GM12878 (cell line): ENCODE results near the gene PRR5L. TPM values are rescaled to one million over a fixed set of nuclear protein-coding genes. Genes with fewer than 3 reads are reported as not detected.
A peak's percentile ranks its signal among the peaks of the same experiment; 100 is the strongest.

Source experiments
- ATAC-seq: fragments of 200-7000 bp; cut with Tn5 transposase; 3 replicates; pipeline ENCODE4 v1.9.1; 2020; ENCODE audit warnings: mild to moderate bottlenecking, moderate library complexity
- BruUV-seq: library from RNA; stranded (reverse); fragments of 400-500 nt; replicated peaks from 2 replicates; lab custom pipeline; 2021; lab: Mats Ljungman, UMichigan
- CTCF ChIA-PET: fragments of 300-600 bp; sonication (Branson Sonifier 250); formaldehyde crosslinking; extraction: SDS; loops from one replicate; lab custom pipeline; 2021; ENCODE audit warnings: inconsistent platforms; lab: Yijun Ruan, JAX
- POLR2A ChIA-PET: fragments of 350-600 bp; formaldehyde crosslinking; extraction: SDS; loops from one replicate; lab custom pipeline; 2021; ENCODE audit warnings: inconsistent platforms; lab: Charles Lee
- RAD21 ChIA-PET: fragments of 300-600 bp; sonication (Branson Sonifier 250); formaldehyde crosslinking; loops from one replicate; lab custom pipeline; 2023; ENCODE audit warnings: antibody characterized with exemption; ENCODE audit not compliant: unreplicated experiment; lab: Charles Lee
- SMC1A ChIA-PET: fragments of 300-600 bp; sonication (Branson Sonifier 250); formaldehyde crosslinking; loops from one replicate; lab custom pipeline; 2023; ENCODE audit not compliant: unreplicated experiment, uncharacterized antibody; lab: Charles Lee
- DNase-seq: peaks from one replicate; pipeline ENCODE4 v3.0.0-alpha.2; 2011; ENCODE audit warnings: low read depth, low spot score
- FAIRE-seq: peaks from 3 replicates; lab custom pipeline; 2011; peaks lifted over from hg19 to GRCh38; lab: Jason Lieb, UNC
- H2AFZ ChIP-seq: 2 replicates; pipeline ENCODE4 v1.6.0; 2011; ENCODE audit warnings: low read depth, low read length, control low read depth; ENCODE audit not compliant: control insufficient read depth
- H3K27ac ChIP-seq: 2 replicates; pipeline ENCODE4 v1.5.1; 2011; ENCODE audit warnings: control low read depth; ENCODE audit not compliant: control insufficient read depth, insufficient read depth
- H3K27me3 ChIP-seq, 2 experiments: replicated peaks in 1 of 2; 2 replicates each; pipeline versions ENCODE4 v1.6.0 to v1.6.1; 2011; ENCODE audit warnings: low read length in 1 of 2; ENCODE audit not compliant: control insufficient read depth in 2 of 2, insufficient read depth in 2 of 2
- H3K36me3 ChIP-seq, 2 experiments: 2 replicates each; pipeline ENCODE4 v1.5.1; 2011; ENCODE audit warnings: low read length in 1 of 2; ENCODE audit not compliant: control insufficient read depth in 2 of 2, insufficient read depth in 2 of 2
- H3K4me1 ChIP-seq: 2 replicates; pipeline ENCODE4 v1.6.1; 2011; ENCODE audit warnings: mild to moderate bottlenecking, low read length, moderate library complexity, mixed read lengths; ENCODE audit not compliant: control insufficient read depth, insufficient read depth
- H3K4me2 ChIP-seq: 2 replicates; pipeline ENCODE4 v1.6.0; 2011; ENCODE audit warnings: control low read depth; ENCODE audit not compliant: control insufficient read depth, insufficient read depth
- H3K4me3 ChIP-seq: fragments of 200-600 bp; sonication (generic); 2 replicates; pipeline ENCODE4 v1.5.1; 2016
- H3K79me2 ChIP-seq: 2 replicates; pipeline ENCODE4 v1.6.0; 2011; ENCODE audit warnings: low read length; ENCODE audit not compliant: control insufficient read depth, insufficient read depth
- H3K9ac ChIP-seq: 2 replicates; pipeline ENCODE4 v1.8.0; 2011; ENCODE audit warnings: low read length, control low read depth, mixed read lengths; ENCODE audit not compliant: control insufficient read depth, insufficient read depth
- H3K9me3 ChIP-seq: replicated peaks from 3 replicates; pipeline ENCODE4 v1.5.1; 2011; ENCODE audit warnings: mild to moderate bottlenecking, low read length; ENCODE audit not compliant: control insufficient read depth, insufficient read depth
- H4K20me1 ChIP-seq: 2 replicates; pipeline ENCODE4 v1.6.0; 2011; ENCODE audit not compliant: control insufficient read depth, insufficient read depth
- CTCF ChIP-seq, 3 experiments: IDR thresholded peaks in 2 of 3; conservative IDR thresholded peaks in 1 of 3; 2 replicates each; pipeline ENCODE4 v1.5.1; 2011; ENCODE audit warnings: low read depth in 3 of 3, low read length in 3 of 3, mild to moderate bottlenecking in 3 of 3, control low read depth in 2 of 3, moderate library complexity in 2 of 3, inconsistent platforms in 1 of 3, mixed read lengths in 1 of 3; ENCODE audit not compliant: control insufficient read depth in 2 of 3, insufficient read depth in 1 of 3; ENCODE audit errors: extremely low read depth in 1 of 3
- EGR1 ChIP-seq, 2 experiments: IDR thresholded peaks; 1 replicate in 1 of 2; 2 replicates in 1 of 2; pipeline ENCODE4 v1.6.1; 2011 to 2012; ENCODE audit warnings: low read depth in 2 of 2, low read length in 2 of 2, borderline replicate concordance in 1 of 2, mild to moderate bottlenecking in 1 of 2, moderate library complexity in 1 of 2
- RAD21 ChIP-seq: IDR thresholded peaks from 2 replicates; pipeline ENCODE4 v1.6.1; 2011; ENCODE audit warnings: mild to moderate bottlenecking, low read depth, low read length, moderate library complexity; ENCODE audit not compliant: insufficient read depth
- SMC3 ChIP-seq: IDR thresholded peaks from 2 replicates; pipeline ENCODE4 v1.6.1; 2011; ENCODE audit warnings: low read length, improper control_type of control experiment, borderline replicate concordance
- STAT3 ChIP-seq: IDR thresholded peaks from 2 replicates; pipeline ENCODE4 v1.6.1; 2011; ENCODE audit warnings: low read depth, low read length, improper control_type of control experiment
- SUPT20H ChIP-seq: IDR thresholded peaks from 2 replicates; pipeline ENCODE4 v1.6.1; 2011; ENCODE audit warnings: low read depth, mild to moderate bottlenecking, low read length, moderate library complexity, borderline replicate concordance; ENCODE audit not compliant: control insufficient read depth
- YBX1 ChIP-seq: fragments of 450-650 bp; IDR thresholded peaks from 2 replicates; pipeline ENCODE4 v1.6.1; 2016; ENCODE audit warnings: antibody characterized with exemption
- YY1 ChIP-seq: IDR thresholded peaks from 2 replicates; pipeline ENCODE4 v1.6.1; 2011; ENCODE audit warnings: low read depth, mild to moderate bottlenecking, low read length
- in situ Hi-C: fragments of 300-500 bp; cut with MboI; formaldehyde crosslinking; loops from 9 replicates; pipeline ENCODE4 v1.14.3; 2018; ENCODE audit warnings: mixed read lengths
- intact Hi-C: fragments of 100-400 bp; cut with micrococcal nuclease; formaldehyde crosslinking; loops from one replicate; pipeline ENCODE4 v1.14.2; 2022; ENCODE audit not compliant: unreplicated experiment
- polyA plus RNA-seq, 11 experiments: library from polyadenylated mRNA; depleted of rRNA in 4 of 11; unstranded in 6 of 11; stranded (reverse) in 5 of 11; fragments of >200 nt; fragmentation: Nextera tagmentation in 4 of 11; fragmentation: Illumina TruSeq in 1 of 11; extraction: Ambion mirVana in 4 of 11; extraction: Trizol in 1 of 11; gene quantifications; 1 replicate in 1 of 11; 2 replicates in 10 of 11; pipeline versions ENCODE4 v1.2.1 to v1.2.3, GENCODE V29; 2011 to 2016; ENCODE audit warnings: inconsistent platforms in 2 of 11, missing spikeins in 2 of 11, low read depth in 1 of 11
- total RNA-seq, 4 experiments: library from RNA; depleted of rRNA in 3 of 4; stranded (reverse); fragments of >200 nt in 3 of 4; fragmentation: Illumina TruSeq in 1 of 4; extraction: Trizol in 1 of 4; gene quantifications; 2 replicates each; pipeline versions ENCODE4 v1.2.1 to v1.2.3, GENCODE V29; 2013 to 2021

Gene PRR5L
- total and polyA plus RNA-seq, 10 of the 15 experiments (the other 5 are each of a cell fraction or from before 2014, with no cell fraction given) = 0.11 to 4.2 (median 0.67) TPM; not detected in 1

GRCh38 chr11:36492724-36493304, 196.7 kb downstream of the PRR5L start:
- H3K79me2 ChIP-seq = no peaks in the 10 kb centered on the region
- RAD21 ChIA-PET = interaction anchor here (0.7 to 4.6 kb wide), 30 partner anchors 8 to 671 kb away, joined by 3 to 102 read pairs (median 4); partner anchors contain the start of genes COMMD9, PRR5L and TRAF6
- POLR2A ChIA-PET = interaction anchor here (0.8 to 1.3 kb wide), 3 partner anchors 9 to 204 kb away, joined by 3 to 5 read pairs (median 5); partner anchors contain the start of gene COMMD9
- no peak for DNase-seq
- no TSS peak for BruUV-seq
- CTCF ChIA-PET = interaction anchor here (0.6 to 9.7 kb wide), 61 partner anchors 8 to 1611 kb away, joined by 3 to 176 read pairs (median 4); partner anchors contain the start of genes COMMD9, PRR5L and TRAF6
- FAIRE-seq = no peak
- ATAC-seq = peak; percentile 86
- H3K9me3 ChIP-seq = no peaks in the 10 kb centered on the region
- peaks cover 10 to 12% of the 10 kb centered on the region in 2 experiments for H3K36me3 ChIP-seq
- no peaks in the 10 kb centered on the region for H4K20me1 ChIP-seq
- SMC1A ChIA-PET = interaction anchor here (0.7 to 4.0 kb wide), 31 partner anchors 9 to 271 kb away, joined by 3 to 87 read pairs (median 4); partner anchors contain the start of gene PRR5L
- no peak overlapping the region for H3K9ac ChIP-seq
- no peak overlapping the region for H3K4me3 ChIP-seq
- H2AFZ ChIP-seq = no peak overlapping the region
- H3K27me3 ChIP-seq = no peaks in the 10 kb centered on the region
- intact Hi-C loops (loop anchor here (1.0 to 10.0 kb wide), 3 partner anchors 186 to 358 kb away; no protein-coding TSS in a partner anchor), in situ Hi-C loops (loop anchor here (5.0 kb wide), 1 partner anchor 201 kb away; no protein-coding TSS in a partner anchor)
- peaks cover 6% of the 10 kb centered on the region; the same call in 1 of the 2 replicates for H3K4me1 ChIP-seq
- no peak overlapping the region for H3K27ac ChIP-seq
- no peak overlapping the region for H3K4me2 ChIP-seq
- TF ChIP-seq YY1 (0 out of 2 replicates have a peak, but pooled peaks have one; percentile 16), CTCF (IDR thresholded peaks at IDR 0.05 in 2 of 3, conservative IDR thresholded peaks at IDR 0.05 in 1 of 3; ENCODE audit: control insufficient read depth in 2 of 3, extremely low read depth in 1 of 3, insufficient read depth in 1 of 3, low read depth in 3 of 3, low read length in 3 of 3) (peak; percentile 67 to 79 (median 70)), STAT3 (no peak), YBX1 (no peak), RAD21 (peak; percentile 88), SUPT20H (no peak), SMC3 (peak; percentile 74; the same call in 1 of the 2 replicates), EGR1 (IDR thresholded peaks at IDR 0.05; ENCODE audit: borderline replicate concordance in 1 of 2, low read depth in 2 of 2, low read length in 2 of 2) (no peak)
